ENCODE data around the gene PLA2G2D.

- TF ChIP-seq, protein P1, sequence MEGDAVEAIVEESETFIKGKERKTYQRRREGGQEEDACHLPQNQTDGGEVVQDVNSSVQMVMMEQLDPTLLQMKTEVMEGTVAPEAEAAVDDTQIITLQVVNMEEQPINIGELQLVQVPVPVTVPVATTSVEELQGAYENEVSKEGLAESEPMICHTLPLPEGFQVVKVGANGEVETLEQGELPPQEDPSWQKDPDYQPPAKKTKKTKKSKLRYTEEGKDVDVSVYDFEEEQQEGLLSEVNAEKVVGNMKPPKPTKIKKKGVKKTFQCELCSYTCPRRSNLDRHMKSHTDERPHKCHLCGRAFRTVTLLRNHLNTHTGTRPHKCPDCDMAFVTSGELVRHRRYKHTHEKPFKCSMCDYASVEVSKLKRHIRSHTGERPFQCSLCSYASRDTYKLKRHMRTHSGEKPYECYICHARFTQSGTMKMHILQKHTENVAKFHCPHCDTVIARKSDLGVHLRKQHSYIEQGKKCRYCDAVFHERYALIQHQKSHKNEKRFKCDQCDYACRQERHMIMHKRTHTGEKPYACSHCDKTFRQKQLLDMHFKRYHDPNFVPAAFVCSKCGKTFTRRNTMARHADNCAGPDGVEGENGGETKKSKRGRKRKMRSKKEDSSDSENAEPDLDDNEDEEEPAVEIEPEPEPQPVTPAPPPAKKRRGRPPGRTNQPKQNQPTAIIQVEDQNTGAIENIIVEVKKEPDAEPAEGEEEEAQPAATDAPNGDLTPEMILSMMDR (IDR thresholded peaks at IDR 0.05) = no peak
- TF ChIP-seq POLR2A (IDR thresholded peaks at IDR 0.05) = no peak
Measured at GRCh38 chr1:20123722-20124455, 4.6 kb upstream of the PLA2G2D start.
